GM13976 (cell line): ENCODE results near the gene BCKDHB.

ENCODE experiments used
- DNase-seq: peaks from one replicate; pipeline ENCODE4 v3.0.0; 2012; ENCODE audit warnings: low spot score
- in situ Hi-C: fragments of 300-500 bp; cut with MboI; formaldehyde crosslinking; loops from one replicate; pipeline ENCODE4 v1.12.0; 2022; ENCODE audit warnings: low sequenced_read_pairs, mixed read lengths, inconsistent platforms; ENCODE audit not compliant: unreplicated experiment
- TF ChIP-seq, protein P1 (sequence below): IDR thresholded peaks from 2 replicates; pipeline ENCODE4 v1.5.1; 2012; ENCODE audit warnings: borderline replicate concordance, mild to moderate bottlenecking; ENCODE audit not compliant: insufficient read depth; ENCODE audit errors: extremely low read depth, missing control alignments, control extremely low read depth

The BCKDHB gene

DNA sequence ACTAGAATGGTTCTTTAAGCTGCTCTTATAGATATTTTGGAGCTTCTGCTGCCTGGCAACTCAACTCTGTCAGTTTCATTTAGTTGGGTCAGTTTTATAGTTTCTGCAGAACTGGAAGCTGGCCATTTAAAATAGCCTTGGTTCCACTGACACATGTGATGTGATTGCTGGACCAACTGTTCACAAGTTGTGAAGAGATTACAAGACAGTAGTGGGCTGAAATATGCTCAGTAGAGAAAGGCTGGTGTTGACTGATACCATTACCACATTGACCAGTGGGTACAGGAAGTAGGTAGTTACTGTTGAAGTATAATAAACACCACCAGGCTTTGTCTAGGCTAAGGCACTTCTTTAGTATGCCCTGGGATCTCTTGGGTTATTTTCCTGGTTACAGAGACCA, 39.0 kb downstream of the BCKDHB start:
- DNase-seq = no peak
- TF ChIP-seq, protein P1, sequence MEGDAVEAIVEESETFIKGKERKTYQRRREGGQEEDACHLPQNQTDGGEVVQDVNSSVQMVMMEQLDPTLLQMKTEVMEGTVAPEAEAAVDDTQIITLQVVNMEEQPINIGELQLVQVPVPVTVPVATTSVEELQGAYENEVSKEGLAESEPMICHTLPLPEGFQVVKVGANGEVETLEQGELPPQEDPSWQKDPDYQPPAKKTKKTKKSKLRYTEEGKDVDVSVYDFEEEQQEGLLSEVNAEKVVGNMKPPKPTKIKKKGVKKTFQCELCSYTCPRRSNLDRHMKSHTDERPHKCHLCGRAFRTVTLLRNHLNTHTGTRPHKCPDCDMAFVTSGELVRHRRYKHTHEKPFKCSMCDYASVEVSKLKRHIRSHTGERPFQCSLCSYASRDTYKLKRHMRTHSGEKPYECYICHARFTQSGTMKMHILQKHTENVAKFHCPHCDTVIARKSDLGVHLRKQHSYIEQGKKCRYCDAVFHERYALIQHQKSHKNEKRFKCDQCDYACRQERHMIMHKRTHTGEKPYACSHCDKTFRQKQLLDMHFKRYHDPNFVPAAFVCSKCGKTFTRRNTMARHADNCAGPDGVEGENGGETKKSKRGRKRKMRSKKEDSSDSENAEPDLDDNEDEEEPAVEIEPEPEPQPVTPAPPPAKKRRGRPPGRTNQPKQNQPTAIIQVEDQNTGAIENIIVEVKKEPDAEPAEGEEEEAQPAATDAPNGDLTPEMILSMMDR = no peak
- in situ Hi-C loops = no loop called here

DNA sequence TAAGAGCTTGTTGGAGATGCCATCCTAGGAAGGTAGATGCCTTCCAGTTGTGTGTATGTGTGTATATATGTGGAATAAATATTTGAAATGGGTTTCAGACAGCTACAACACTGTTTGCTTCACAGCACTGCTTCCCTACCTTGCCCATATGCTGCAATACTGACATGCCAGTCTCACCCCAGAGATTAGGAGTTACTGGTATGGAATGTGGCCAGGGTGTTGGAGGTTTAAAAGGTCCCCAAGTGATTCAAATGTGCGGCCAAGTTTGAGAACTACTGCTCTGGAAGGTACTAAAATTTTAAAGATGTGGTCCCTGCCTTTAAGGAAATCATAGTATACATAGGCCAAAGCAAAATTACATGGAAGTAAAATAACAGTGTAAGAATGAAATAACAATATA, 39.5 kb downstream of the BCKDHB start:
- in situ Hi-C loops = no loop called here
- no peak for DNase-seq
- TF ChIP-seq, protein P1 = no peak

DNA sequence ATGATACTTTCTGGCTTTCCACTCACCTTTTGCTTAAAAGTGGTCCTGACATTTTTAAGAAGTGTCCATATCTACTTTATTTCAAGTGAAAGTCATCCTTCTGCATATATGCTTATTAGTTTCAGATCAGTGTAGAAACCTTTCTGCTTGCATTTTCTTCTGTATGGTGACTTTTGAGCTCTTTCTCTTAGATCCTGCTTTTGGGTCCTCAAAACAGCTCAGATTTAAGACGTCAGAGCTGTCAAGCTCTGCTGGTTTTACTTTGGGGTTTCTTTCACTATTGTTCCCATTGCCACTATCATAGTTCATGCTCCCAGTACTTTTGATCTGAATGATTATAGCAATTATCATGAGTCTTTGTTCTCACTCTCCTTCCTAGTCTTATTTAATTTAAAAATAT, 41.7 kb downstream of the BCKDHB start:
- TF ChIP-seq, protein P1 = no peak
- in situ Hi-C loops = no loop called here
- DNase-seq = no peak

DNA sequence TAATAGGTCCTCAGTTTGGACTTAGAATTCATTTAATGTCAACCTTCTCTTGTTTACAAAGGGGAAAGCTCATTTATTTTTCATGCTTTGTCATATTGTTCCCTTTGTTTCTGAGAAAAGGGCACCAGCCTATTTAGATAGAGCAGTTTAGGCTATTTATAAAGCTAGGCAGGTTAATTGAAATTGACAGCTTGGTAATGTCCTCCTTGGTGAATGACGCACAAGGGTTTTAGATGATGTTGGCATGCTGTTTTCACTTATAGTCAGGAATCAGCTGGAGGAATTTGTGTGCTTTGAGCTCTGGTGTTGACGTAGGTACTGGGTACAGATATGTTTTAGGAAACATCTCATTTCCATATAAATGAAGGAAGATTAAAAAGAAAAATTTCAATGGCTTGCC, 45.2 kb downstream of the BCKDHB start:
- in situ Hi-C loops = no loop called here
- TF ChIP-seq, protein P1 = no peak
- no peak for DNase-seq

DNA sequence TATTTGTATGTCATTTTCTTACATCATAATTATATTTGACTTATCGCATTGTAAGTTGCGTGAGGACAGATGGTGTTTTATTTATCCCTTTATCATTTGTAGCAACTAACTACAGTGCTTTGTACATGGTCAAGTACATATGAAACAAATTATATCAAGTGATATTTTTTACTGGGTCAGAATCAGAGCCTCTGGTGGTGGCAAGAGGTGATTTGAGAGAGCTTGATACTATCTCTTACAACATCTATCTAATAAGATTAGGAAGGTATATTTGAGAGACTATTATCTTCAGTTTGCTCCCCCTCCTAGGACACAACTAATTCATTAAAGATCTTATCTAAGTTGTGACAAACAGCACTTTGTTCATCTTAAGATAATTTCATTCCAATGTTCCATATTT, 47.7 kb downstream of the BCKDHB start:
- TF ChIP-seq, protein P1 = no peak
- DNase-seq = no peak
- in situ Hi-C loops = no loop called here

DNA sequence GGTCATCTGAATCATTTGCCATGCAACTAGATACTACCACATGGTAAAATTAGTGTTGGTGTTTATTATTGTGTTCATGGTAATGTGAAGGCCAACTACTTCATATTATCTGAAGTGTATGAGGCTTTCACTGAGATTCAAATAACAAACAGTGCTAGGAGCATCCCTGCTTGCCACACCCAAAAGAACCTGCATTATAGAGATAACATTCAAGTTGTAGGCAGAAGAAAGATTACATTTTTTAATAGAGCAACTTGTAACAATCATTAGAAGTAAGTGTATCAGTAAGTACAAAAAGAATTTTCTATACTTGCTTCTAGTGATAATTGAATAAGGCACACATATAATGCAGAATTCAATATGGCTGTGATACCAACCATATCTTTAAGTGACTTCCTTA, 49.8 kb downstream of the BCKDHB start:
- in situ Hi-C loops = no loop called here
- TF ChIP-seq, protein P1 = no peak
- DNase-seq = no peak

DNA sequence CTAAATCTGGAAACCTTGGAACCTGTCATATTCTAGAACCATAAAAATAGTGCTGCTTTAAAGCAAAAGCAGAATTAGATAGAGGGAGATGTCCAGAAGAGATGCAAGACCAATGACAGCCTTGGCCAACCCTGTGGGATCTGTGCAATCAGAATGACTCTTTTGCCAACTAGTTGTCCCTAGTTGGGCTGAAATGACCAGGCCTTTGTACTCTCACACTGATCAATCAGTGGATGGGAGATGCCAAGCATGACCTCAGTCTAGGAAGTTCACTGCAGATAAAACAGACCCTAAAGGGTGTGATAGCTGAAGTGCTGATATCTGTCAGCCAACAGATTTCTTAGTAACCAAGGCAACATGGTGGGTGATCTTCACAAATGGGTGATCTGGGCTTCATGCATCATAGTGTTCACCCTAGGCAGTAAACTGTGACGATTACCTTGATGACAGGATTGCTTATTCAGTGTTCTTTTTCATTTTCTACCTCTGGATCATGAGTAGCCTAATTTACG, 52.1 kb downstream of the BCKDHB start:
- in situ Hi-C loops = no loop called here
- no peak for DNase-seq
- TF ChIP-seq, protein P1 = no peak
